H1 (cell line): Measurements from ENCODE around the gene CHSY1.

Source experiments
- BCL11A ChIP-seq, 2 experiments: IDR thresholded peaks; one replicate each; pipeline ENCODE4 v1.6.1; 2011; ENCODE audit warnings: low read depth in 2 of 2, low read length in 2 of 2, mild to moderate bottlenecking in 2 of 2
- JUN ChIP-seq: IDR thresholded peaks from 2 replicates; pipeline ENCODE4 v1.6.1; 2011; ENCODE audit warnings: low read depth, mild to moderate bottlenecking, improper control_type of control experiment, low read length
- POLR2AphosphoS5 ChIP-seq: IDR thresholded peaks from 2 replicates; pipeline ENCODE4 v1.6.1; 2011; ENCODE audit warnings: low read depth, low read length
- RAD21 ChIP-seq, 2 experiments: IDR thresholded peaks in 1 of 2; conservative IDR thresholded peaks in 1 of 2; 2 replicates each; pipeline ENCODE4 v1.6.1; 2011; ENCODE audit warnings: low read depth in 2 of 2, low read length in 2 of 2, improper control_type of control experiment in 1 of 2, inconsistent platforms in 1 of 2, mild to moderate bottlenecking in 1 of 2, moderate library complexity in 1 of 2
- TCF12 ChIP-seq: IDR thresholded peaks from 2 replicates; pipeline ENCODE4 v1.6.1; 2011; ENCODE audit warnings: low read depth, mild to moderate bottlenecking, low read length
- TEAD4 ChIP-seq: IDR thresholded peaks from 2 replicates; pipeline ENCODE4 v1.6.1; 2012; ENCODE audit warnings: low read depth, low read length, inconsistent platforms, mixed read lengths
- TF ChIP-seq, protein P1 (sequence below), 3 experiments: IDR thresholded peaks; 1 replicate in 2 of 3; 2 replicates in 1 of 3; pipeline versions ENCODE4 v1.5.1 to v1.6.1; 2011; ENCODE audit warnings: low read length in 3 of 3, mild to moderate bottlenecking in 3 of 3, inconsistent platforms in 2 of 3, low read depth in 1 of 3, moderate library complexity in 1 of 3; ENCODE audit not compliant: insufficient read depth in 1 of 3; ENCODE audit errors: control extremely low read depth in 1 of 3

DNA sequence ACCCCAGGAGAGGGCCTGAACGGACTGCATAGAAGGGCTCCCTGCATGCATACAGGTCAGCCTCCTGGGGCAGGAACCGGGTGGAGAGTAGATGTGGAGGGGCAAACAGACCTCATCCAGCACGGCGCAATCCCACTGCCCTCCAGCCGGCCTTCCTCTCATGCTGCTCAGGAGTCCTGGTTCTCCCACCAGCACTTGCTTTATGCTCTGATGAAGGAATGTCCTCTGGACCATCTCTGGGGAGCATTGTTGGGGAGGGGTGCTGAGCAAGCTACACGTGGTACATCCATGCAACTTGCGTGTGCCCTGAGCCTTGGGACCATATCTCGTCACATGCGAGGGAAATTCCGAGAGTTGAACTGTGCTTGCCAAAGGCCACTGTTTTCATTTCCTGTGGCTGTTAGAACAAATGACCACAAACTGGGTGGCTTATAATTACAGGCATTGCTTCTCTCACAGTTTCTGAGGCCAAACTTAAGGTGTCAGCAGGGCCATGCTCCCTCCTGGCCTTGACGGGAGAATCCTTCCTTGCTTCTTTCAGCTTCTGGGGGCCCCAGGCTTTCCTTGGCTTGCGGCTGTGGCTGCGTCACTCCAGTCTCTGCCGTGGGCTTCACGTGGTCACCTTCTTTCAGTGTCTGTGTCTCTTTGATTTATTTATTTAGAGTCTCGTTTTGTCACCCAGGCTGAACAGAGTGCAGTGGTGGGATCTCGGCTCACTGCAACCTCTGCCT is 13.2 kb upstream of the CHSY1 start:
- TF ChIP-seq TEAD4: no peak
- no peak for TF ChIP-seq POLR2AphosphoS5
- no peak for TF ChIP-seq JUN
- TF ChIP-seq, protein P1, sequence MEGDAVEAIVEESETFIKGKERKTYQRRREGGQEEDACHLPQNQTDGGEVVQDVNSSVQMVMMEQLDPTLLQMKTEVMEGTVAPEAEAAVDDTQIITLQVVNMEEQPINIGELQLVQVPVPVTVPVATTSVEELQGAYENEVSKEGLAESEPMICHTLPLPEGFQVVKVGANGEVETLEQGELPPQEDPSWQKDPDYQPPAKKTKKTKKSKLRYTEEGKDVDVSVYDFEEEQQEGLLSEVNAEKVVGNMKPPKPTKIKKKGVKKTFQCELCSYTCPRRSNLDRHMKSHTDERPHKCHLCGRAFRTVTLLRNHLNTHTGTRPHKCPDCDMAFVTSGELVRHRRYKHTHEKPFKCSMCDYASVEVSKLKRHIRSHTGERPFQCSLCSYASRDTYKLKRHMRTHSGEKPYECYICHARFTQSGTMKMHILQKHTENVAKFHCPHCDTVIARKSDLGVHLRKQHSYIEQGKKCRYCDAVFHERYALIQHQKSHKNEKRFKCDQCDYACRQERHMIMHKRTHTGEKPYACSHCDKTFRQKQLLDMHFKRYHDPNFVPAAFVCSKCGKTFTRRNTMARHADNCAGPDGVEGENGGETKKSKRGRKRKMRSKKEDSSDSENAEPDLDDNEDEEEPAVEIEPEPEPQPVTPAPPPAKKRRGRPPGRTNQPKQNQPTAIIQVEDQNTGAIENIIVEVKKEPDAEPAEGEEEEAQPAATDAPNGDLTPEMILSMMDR (IDR thresholded peaks at IDR 0.05; ENCODE audit: control extremely low read depth in 1 of 3, insufficient read depth in 1 of 3, low read depth in 1 of 3, low read length in 3 of 3): no peak
- no peak for TF ChIP-seq TCF12
- TF ChIP-seq RAD21 (IDR thresholded peaks at IDR 0.05 in 1 of 2, conservative IDR thresholded peaks at IDR 0.05 in 1 of 2; ENCODE audit: low read depth in 2 of 2, low read length in 2 of 2): no peak
- TF ChIP-seq BCL11A (IDR thresholded peaks at IDR 0.05; ENCODE audit: low read depth in 2 of 2, low read length in 2 of 2): no peak
